Activated gamma-delta T cell treated with anti-CD3 and anti-CD28 coated beads, Interleukin-2, amount 50 U/mL, for 16 hours (primary cell): ENCODE measurements around the gene SLC10A7.

ENCODE experiments used
- DNase-seq: peaks from one replicate; pipeline ENCODE4 v3.0.0-alpha.2; 2020; ENCODE audit warnings: low read depth

Gene SLC10A7, protein sequence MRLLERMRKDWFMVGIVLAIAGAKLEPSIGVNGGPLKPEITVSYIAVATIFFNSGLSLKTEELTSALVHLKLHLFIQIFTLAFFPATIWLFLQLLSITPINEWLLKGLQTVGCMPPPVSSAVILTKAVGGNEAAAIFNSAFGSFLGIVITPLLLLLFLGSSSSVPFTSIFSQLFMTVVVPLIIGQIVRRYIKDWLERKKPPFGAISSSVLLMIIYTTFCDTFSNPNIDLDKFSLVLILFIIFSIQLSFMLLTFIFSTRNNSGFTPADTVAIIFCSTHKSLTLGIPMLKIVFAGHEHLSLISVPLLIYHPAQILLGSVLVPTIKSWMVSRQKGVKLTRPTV

DNA sequence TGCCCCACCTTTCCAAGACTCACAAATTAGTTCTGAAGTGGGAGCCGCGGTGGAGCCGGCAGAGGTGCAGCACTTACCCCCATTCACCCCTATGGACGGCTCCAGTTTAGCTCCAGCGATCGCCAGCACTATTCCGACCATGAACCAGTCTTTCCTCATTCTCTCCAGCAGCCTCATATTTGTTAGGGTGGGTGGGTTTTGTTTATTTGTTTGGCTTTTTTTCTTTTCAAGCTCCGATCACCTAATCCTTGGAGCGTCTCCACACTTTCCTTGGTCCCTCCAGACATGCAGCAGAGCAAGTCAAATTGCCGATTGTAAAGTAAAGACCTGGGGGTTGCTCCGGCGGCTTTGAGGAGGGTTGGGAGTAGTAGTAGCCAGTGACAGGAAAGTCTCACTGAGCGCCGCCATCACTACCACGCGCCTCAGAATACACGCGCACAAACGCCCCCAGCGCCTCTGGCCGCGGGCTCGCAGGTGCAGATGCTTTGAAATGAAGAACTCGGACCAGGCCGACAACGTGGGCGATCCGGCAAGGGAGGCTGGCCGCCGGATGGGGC lies at the start of gene SLC10A7:
Gene SLC10A7 (minus strand): TSS at position 400 of the 557 bp plus-strand sequence. CDS start 223 bp downstream, at position 177.
- peak; percentile 43 for DNase-seq

DNA sequence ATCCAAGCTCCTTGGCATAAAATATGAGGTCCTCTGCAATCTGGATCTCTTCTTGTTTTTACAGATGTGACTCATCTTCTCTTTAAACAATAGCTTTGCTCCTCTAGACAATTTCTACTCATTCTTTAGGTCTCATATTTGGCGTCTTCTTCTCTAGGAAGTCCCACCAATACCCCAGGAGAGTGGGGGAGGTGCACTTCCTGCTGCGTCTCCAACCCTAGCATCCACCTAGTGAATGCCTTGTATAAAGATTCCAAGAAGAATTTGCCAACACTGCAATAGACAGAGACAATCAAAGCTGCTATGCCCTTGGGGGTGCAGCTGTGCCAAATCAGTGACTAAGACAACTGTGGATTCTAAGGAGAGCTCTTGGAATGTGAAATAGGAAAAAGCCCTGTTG lies 45.7 kb upstream of the SLC10A7 start:
- DNase-seq, result no peak

DNA sequence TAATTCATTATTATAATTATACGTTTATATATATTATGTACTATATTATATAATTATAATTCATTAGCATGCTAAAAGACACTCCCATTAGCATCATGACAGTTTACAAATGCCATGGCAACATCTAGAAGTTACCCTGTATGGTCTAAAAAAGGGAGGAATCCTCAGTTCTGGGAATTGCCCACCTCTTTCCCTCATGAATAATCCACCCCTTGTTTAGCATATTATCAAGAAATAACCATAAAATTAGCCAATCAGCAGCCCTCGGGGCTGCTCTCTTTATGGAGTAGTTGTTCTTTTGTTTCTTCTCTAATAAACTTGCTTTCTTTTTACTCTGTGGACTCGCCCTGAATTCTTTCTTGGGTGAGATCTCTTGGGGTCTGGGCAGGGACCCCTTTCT lies 42.8 kb upstream of the SLC10A7 start:
- DNase-seq, result no peak

DNA sequence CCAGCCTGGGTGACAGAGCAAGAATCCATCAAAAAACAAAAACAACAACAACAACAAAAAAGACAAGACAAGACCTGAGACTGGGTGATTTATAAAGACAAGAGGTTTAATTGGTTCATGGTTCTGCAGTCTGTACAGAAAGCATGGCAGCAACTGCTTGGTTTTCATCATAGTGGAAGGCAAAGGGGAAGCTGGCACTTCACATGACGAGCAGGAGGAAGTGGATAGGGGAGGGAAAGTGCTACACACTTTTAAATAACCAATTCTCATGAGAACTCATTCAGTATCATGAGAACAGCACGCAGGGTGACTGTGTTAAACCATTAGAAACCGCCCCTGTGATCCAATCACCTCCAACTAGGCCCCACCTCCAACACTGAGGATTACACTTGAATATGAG lies 28.4 kb upstream of the SLC10A7 start:
- no peak for DNase-seq

DNA sequence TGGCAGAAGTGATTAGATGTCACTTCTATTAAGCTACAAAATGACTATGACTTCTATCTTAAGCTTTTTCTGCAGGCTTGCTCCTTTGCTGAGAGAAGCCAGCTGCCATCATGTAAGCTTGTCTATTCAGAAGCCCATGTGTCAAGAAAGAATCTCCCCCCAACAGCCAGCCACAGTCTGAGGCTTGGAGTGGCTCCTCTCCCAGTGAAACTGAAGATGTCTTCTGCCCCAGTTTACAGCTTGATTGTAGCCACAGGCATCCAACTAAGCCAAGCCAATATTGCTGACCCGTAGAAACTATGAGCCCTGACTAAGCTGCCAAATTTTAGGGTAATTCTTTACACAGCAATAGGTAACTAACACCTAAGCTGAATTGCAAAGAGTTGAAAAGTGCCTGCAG lies 26.7 kb upstream of the SLC10A7 start:
- DNase-seq, result no peak

DNA sequence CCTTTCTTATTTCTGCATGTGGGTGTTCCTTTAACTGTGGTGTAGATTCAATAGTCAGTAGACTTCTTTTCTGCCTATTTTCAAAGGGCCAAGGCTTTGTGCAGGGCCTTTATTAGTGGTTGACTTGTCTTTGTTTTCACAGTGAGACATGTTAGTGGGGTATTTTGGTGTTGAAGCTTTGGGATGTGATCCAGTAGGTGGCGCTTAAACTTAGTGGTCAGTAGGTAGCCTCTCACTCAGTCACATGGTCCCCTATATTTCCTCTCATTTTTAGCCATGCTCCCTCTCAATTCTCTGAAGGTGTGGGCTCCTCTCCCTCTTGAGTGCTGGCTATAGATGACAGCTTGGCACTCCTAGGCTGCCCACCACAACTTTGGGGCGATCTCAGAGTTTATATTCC lies 23.4 kb upstream of the SLC10A7 start:
- DNase-seq, result no peak

DNA sequence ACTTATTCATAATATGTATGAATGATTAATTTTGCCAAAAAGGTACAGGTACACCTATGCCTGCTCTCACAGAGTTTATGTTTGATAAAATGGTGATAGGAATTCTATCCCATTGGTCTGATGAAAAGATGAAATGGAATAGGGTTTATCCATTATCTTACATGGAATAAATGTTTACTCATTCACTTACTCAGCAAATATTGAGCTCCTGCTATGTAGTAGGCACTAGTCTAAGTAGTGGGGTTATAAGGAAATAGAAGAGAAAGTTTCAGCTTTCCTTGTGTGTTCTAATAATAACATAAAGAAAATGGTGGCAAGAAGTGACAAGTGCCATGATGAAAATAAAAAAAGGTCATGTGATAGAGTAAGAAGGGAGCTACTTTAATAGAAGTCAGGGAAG lies 12.4 kb upstream of the SLC10A7 start:
- DNase-seq, result no peak

DNA sequence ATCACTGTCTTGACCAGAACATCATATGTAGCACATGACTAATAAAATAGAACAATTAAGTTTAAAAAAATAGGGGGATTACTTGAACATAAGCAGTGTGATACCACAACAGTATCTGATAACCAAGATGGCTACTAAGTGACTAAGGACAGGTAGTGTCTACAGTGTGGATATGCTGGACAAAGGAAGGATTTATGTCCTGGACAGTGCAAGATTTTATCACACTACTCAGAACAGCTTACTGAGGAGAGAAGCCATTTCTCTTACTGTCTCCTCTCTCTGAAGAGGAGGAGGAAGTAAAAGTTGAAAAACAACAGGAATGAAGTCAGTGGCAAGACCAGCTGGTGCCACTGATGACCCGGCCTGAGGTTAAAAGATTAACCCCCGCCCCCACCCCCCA lies 4.0 kb upstream of the SLC10A7 start:
- DNase-seq, result no peak

DNA sequence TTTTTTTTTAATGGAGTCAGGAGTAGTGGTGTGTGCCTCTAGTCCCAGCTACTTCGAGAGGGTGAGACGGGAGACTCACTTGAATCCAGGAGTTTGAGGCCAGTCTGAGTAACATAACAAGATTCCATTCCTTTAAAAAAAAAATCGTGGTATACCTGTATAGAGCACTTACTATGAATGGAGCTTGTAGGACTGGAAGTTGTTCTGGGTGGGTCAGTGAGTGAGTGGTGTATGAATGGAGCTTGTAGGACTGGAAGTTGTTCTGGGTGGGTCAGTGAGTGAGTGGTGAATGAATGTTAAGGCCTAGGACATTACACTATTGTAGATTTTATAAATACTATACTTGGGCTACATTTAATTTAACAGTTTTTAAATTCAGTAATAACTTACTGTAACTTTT lies 2.9 kb upstream of the SLC10A7 start:
- DNase-seq, result no peak

DNA sequence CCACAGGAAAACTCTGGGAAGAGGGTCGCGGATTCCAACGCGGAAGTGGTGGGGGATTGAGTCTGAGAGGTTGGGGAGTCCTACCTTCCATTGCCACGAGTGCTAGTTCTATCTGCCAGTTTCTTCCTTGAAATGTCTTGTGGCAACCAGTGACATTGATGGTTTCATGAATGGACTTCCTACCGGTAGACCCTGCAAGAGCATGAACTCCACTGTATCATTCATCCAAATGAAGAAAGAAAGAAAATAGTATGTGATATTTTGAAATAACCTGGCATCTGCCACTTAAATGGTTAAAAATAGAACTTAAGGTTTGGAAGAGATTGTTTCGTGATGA lies 1.1 kb upstream of the SLC10A7 start:
- no peak for DNase-seq

DNA sequence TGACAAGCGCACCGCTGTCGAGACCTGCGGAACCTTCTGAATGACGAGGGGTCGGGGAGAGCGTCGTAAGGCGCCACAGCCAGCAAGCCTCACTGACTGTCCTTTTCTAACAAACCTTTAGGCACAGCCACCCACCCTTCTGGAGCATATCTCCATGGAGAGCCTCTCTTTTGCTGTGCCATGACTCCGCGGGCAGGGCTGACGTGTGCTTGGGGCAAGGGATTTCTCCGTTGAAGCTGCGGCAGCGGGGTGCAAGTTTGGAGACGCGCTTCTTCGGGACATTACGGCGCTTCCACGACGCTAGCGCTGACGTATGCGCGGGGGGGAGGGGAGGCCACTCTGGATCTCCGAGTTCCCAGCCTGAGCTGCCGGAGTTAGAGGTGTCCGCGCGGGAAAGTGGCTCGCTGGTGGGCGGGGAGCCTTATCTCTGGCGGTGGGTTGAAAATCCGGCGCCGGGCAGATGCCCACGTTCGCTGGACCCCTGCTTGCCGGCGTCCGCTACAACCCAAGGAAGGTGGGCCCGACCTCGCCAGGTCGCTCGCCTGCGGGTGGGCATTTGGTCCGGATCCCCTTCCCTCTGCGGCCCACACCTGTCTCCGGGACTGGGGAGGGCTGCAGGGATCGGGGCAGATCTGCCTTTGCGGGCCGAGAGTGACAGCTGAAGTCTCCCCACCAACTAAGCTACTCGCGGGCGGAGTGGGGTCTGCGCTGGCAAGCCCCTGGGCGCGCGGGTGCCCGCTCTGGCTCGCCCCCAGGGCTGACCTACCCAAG lies 543 bp upstream of the SLC10A7 start:
- DNase-seq, result peak; percentile 69

DNA sequence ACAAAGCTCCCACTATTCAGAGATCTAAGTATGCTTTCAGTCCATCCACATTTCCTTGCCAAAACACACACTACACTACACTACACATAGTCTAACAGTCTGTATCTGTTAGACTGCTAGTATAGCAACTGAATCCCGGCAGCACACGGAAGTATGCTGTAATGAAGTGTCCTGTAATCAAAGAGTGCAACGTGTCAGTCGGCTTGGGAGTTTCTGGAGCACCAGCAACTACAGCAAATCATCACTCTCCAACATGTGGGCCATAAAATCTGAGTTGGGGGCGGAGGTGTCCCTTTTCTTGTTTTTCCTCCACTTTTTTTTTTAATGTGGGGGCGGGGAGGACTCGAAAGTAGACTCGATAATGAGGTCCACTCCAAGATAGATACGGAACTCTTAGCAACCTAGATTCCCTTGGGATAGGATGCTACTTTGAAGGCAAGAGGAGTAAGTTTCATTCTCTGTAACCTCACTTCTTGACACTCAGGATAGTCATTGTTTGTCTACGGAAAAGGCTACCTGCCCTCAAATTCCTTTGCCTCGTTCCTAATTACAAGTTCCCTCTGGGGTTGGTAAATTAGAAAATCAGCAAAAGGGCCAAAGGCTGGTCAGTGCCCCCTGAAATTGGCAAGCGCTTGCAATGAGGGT lies 722 bp downstream of the SLC10A7 start:
- no peak for DNase-seq

DNA sequence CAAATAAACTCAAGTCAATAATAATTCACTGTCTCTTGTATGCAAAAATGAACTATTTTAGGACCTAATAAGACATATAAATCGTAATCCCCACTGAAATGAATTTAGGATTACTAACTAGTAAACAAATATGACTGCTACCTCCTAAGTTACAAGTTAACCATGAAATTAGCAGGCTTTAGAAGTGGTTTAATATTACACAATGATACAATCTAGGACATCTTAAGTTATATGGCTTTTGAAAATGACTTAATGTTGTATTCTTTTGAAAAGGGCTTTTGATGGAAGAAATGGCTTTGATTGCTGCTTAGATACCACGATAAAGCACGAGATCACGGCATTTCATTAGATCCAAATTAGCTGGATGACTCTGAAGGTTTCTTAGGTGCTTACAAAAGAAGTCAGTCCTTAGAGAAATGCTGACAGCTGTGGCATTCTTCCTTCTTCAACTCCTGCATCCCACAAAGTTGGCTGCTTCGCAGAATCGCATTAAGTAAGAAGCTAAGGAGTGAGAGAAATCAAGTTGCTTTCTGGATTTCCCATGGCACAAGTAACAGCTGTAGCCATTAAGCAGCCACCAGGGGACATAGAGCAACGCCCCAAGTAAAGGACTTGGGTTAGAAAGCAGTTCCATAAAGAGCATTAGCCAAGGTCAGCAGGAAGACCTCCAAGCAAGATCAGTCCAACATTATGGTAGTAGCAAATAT lies 6.9 kb downstream of the SLC10A7 start:
- no peak for DNase-seq

DNA sequence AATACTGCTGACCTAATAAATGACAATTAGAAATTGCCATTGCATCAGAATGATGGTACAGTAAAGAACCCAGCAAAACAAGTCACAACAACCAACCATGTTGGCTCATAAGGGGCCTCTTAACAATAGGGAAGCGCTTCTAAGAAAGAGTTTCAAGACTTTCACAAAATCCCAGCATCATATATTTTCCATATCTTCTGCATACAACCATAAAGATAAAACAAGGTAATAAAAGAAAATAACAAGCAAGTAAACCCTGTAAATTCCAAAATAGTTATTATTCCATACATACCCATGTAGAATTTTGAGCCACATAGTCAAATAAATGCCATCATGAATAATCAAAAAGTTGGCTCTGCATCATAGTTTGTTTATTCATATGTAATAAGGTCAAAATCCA lies 8.2 kb downstream of the SLC10A7 start:
- no peak for DNase-seq

DNA sequence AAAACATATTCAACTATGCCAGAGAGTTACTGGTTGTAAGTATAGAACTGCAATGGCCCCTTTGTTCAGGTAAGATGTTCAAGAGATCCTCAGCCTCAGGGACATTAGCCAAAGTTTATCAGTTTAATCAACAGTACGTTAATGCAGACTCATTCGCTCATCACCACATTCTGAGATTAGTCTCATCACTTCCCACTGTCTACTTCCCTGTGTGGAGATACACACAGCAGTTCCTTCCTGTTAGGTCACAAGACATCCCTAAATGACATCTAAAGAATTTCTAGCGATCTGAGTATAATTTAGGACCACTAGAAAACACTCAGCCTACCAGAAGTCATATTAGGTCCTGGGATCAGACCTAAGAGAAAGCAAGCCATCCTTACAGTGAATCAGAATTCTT lies 10.4 kb downstream of the SLC10A7 start:
- DNase-seq, result no peak

DNA sequence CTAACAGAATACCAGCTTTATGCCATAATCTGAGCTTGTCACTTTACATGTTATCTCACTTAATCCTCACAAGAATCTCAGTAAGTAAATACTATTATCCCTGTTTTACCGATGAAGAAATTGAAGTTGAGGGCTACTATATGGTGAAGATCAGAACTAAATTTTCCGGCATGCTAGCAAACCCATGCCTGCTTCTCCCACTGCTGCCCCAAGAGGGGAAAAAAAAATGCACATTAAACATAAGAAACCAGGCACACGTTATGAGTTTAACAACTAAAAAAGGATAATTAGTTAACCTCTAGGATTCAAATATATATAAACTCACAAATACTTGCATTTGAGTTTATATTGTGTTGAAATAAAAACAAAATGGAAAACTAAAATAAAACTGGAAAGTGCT lies 10.8 kb downstream of the SLC10A7 start:
- no peak for DNase-seq

DNA sequence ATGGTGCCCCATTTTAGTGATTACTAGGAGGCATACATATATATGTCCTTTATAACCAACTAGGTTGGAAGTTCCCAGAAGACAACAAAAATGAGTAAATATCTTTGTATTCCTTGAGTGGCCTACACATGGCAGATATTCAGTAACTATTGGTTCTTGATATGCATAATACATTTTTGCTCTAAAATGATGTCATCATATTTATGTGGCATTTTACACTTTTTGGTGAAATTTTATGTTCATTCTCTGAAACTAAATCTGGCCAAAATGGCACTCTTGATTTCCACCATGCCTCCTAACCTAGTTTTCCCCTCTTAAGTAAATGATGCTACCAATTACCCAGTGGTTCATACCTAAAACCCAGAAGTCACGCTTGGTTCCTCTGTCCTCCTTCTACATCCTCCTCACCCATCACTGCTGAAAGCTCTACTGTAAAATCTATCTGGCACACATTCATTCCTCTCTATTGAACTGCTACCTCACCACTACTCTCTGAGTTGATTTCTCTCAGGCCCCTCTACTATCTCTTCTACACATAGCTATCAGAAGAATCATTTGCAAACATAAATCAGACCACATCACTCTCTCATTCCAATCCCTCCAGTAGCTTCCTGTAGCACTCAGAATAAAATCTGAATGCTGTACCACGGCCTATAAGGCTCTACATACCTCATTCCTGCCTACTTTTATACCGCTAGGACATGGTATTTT lies 13.4 kb downstream of the SLC10A7 start:
- no peak for DNase-seq

DNA sequence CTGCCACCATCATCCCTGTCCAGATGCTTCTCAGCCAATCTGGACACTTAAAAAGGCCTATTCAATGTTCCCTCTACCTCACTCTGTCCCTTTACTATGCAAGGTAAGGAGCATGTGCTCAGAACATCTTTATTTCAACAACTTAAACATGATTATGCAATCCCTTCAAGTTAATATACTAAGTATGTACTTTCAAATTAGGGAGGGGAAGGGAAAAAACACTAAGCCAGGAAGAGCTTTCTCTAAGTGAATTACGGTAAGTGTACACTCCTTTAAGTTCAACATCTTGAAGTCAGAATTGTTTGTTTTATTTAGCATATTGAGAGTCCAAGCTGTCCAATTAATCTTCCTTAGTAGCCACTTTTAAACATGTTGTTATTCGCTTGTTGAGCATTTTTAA lies 14.1 kb downstream of the SLC10A7 start:
- DNase-seq, result no peak

DNA sequence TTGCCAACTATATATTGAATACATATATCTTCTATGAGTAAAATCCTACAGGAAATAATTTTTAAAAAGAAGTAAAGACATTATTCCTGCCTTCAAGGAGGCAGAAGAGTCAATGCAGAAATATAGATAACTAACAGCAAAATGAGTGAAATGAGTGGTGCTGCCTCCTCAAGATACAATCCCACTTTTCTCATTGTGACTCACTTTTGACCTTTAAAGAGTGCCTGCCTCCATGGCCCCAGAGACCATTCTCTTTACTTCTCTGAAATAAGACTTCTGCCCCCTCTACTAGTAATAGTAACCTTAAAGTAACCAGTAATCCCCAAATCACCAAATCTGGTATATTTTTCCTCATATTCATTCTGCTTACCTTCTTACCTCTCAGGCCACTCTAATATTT lies 15.5 kb downstream of the SLC10A7 start:
- no peak for DNase-seq

DNA sequence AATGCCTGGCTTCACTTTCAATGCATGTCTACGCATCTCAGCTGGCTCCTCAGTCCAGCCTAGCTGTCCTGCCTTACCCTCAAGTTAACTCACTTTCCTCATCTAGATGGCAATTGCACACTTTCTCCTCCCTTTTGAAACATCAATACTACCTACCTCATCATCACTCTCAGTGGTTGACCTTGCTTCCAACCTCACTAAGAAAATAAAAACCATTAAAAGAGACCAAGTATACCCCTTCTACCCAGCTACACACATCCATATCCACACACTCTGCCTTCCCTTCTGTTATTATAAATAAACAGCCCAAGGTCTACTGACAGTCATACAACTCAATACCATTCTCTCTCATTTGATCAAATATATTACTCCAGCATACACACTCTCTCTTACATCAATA lies 21.5 kb downstream of the SLC10A7 start:
- DNase-seq, result no peak

DNA sequence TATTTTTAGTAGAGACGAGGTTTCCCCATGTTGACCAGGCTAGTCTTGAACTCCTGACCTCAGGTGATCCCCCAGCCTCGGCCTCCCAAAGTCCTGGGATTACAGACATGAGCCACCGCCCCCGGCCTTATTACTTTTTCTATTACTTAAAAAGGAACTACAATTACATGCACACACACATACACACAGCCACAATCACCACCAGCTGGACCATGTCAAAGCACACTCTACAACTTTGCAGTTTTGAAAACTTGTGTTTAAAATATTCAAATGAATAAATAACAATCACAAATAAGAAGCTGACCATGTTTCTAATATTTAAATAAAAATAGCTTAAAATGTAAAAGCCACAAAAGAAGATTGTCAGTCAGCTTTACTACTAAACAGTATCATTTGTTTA lies 23.4 kb downstream of the SLC10A7 start:
- DNase-seq, result no peak

DNA sequence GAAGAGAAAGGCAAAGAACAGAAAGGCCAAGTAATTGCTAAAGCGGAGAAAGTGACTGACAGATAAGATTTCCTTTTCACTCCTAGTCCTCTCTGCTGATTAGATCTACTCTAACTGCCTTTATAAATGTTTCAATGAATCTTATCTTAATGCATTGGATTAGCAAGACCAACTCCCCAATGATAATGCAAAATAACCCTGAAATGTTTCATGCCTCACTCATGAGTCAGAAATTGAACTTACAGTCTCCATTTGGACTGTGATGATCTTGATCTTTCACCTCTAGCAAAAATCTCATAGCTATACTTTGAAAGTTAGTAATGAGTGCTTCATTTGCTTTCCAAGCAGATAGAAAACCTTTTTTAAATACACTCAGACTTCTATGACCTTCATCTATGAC lies 26.5 kb downstream of the SLC10A7 start:
- no peak for DNase-seq
